Neural cell (in vitro differentiated cells): ENCODE measurements around the gene PSENEN.

Experiments used
- EZH2 ChIP-seq: fragments of 200-600, 300-800 bp; shearing (Covaris generic), sonication (generic); IDR thresholded peaks from 2 replicates; pipeline ENCODE4 v1.6.1; 2014; ENCODE audit warnings: antibody characterized with exemption, low read length, borderline replicate concordance, mild to moderate bottlenecking; ENCODE audit not compliant: insufficient read depth, poor library complexity, severe bottlenecking
- TAF1 ChIP-seq: IDR thresholded peaks from 2 replicates; pipeline ENCODE4 v1.6.1; 2012; ENCODE audit warnings: low read depth
- TF ChIP-seq, protein P1 (sequence below): fragments of 450-650 bp; IDR thresholded peaks from 2 replicates; pipeline ENCODE4 v1.5.1; 2014; ENCODE audit warnings: antibody characterized with exemption, mild to moderate bottlenecking, moderate library complexity; ENCODE audit not compliant: poor library complexity, severe bottlenecking

DNA sequence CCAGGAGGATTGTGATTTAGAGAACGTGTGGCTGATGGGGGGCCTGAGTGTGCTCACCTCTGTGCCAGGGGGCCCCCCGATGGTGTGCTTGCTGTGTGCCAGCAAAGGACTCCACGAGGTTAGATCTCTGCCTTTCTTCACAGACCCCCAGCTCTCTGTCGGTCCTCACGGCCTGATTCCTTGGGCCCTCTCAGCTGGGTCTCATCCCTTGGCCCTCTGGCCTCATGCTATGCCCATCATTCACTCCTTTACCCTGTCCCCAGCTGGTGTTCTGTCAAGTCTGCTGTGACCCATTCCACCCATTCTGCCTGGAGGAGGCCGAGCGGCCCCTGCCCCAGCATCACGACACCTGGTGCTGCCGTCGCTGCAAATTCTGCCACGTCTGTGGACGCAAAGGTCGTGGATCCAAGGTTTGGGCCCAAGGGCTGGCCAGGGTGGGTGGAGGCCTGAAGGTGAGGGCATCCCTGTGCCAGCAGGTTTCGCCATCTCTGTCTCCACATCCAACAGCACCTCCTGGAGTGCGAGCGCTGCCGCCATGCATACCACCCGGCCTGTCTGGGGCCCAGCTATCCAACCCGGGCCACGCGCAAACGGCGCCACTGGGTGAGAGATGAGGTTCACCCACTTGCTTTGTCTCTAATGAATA, 20.1 kb upstream of the PSENEN start:
- TF ChIP-seq, protein P1, sequence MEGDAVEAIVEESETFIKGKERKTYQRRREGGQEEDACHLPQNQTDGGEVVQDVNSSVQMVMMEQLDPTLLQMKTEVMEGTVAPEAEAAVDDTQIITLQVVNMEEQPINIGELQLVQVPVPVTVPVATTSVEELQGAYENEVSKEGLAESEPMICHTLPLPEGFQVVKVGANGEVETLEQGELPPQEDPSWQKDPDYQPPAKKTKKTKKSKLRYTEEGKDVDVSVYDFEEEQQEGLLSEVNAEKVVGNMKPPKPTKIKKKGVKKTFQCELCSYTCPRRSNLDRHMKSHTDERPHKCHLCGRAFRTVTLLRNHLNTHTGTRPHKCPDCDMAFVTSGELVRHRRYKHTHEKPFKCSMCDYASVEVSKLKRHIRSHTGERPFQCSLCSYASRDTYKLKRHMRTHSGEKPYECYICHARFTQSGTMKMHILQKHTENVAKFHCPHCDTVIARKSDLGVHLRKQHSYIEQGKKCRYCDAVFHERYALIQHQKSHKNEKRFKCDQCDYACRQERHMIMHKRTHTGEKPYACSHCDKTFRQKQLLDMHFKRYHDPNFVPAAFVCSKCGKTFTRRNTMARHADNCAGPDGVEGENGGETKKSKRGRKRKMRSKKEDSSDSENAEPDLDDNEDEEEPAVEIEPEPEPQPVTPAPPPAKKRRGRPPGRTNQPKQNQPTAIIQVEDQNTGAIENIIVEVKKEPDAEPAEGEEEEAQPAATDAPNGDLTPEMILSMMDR = no peak
- TF ChIP-seq EZH2 = no peak
- TF ChIP-seq TAF1 = no peak
